C4-2B (cell line): ENCODE data around the gene MATN1.

Experiments
- H3K27ac ChIP-seq: fragments of 450-650 bp; 2 replicates; pipeline ENCODE4 v1.5.1; 2017
- ZFX ChIP-seq: fragments of 450-650 bp; IDR thresholded peaks from 2 replicates; pipeline ENCODE4 v1.6.1; 2017
- TF ChIP-seq, protein P1 (sequence below): fragments of 450-650 bp; conservative IDR thresholded peaks from 2 replicates; pipeline ENCODE4 v1.5.1; 2017; ENCODE audit warnings: mild to moderate bottlenecking

MATN1 gene

DNA sequence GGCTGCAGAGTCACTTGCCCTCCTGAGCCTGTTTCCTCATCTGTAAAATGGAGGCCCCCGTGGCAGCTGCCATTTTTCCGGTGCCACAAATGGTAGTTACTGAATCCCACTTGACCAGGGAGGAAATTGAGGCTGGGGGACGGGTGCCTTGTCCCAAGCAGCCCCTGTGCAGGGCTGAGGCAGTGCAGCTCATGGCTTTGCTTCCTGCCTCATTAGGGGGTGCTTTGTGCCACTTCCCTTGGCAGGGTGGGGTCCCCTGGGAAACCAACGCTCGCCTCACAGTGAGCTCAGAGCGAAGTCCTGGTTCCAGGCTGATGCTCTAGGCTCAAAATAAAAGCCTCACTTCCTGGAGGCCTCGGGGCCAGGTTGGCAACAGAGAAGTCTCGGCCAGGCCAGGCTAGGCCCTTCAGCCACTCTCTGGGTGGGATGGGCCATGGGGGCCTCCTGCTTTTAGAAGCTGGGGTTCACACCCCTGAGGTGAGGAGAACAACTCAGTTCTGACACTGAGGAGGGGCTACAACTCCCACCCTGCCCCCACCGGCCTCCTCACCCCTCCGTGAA lies 27.4 kb upstream of the MATN1 start:
- TF ChIP-seq ZFX, result no peak
- TF ChIP-seq, protein P1, sequence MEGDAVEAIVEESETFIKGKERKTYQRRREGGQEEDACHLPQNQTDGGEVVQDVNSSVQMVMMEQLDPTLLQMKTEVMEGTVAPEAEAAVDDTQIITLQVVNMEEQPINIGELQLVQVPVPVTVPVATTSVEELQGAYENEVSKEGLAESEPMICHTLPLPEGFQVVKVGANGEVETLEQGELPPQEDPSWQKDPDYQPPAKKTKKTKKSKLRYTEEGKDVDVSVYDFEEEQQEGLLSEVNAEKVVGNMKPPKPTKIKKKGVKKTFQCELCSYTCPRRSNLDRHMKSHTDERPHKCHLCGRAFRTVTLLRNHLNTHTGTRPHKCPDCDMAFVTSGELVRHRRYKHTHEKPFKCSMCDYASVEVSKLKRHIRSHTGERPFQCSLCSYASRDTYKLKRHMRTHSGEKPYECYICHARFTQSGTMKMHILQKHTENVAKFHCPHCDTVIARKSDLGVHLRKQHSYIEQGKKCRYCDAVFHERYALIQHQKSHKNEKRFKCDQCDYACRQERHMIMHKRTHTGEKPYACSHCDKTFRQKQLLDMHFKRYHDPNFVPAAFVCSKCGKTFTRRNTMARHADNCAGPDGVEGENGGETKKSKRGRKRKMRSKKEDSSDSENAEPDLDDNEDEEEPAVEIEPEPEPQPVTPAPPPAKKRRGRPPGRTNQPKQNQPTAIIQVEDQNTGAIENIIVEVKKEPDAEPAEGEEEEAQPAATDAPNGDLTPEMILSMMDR, result no peak
- H3K27ac ChIP-seq, result no peak overlapping the region

DNA sequence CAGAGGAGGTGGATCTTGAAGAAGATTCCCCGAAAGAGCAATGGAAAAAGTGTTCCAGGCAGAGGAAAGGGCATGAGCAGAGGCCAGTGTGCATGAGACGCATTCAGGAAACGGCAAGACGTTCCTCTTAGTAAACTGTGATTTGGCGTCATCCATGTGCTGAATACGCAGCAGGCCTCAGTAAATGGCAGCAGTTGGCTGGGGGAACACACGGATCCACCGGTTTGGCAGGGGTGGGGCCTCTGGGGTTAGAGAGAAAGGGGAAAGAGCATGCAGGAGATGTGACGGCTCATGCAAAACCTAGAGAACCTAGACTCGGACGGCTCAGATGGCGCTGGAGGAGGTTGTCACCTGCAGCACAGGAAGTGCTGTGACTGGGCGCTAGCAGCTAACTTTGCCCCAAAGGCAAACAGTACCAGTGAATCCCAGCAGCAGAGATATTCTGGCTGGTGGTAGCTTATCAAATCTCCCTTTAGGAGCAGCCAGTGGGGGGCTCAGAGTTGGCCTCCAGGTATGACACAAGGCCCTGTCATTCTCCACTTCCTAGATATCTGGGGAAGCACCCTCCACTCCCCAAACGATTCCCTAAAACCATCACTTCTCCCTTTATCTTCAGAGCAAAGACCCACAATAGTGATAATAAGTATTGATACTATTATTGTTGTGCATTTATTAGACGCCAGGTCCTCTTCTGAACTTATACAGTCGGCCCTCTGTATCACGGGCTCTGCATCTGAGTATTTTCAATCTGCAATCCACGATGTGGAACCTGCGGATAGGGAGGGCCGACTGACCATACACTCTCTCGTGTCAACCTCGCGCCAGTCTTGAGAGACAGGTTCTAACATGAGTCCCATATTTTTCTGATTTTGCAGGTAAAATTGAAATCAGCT lies 26.6 kb upstream of the MATN1 start:
- no peak overlapping the region for H3K27ac ChIP-seq
- TF ChIP-seq, protein P1, result no peak
- TF ChIP-seq ZFX, result no peak

DNA sequence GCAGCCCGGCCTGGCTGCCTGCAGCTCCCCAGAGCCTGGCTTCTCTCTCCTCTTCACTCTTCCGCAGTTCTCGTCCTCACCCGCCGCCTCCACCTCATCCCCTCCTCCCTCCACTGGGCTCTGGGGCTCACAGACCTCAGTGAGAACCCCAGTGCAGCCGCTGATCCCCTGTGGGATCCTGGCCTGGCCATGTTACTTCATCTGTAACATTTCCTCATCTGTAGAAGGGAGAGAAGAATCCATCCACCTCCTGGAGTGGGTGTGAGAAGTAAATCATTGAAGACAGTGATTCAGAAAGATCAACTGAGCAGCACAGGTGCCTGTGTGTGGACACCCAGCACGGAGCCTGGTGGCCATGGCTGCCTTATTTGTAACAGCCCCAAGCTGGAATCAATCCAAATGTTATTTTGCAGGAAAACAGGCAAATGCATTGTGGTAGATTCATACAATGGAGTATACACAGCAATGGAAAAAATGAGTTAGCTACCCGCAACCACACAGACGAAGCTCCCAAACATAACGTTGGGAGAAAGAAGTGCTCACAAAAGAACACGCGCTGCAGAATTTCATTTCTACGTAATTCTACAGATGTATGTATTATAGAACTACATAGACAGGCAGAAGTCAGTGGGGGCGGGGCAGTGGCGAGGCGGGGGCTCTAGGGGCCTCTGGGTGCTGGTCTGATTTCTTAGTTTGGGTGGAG lies 25.5 kb upstream of the MATN1 start:
- TF ChIP-seq ZFX, result no peak
- TF ChIP-seq, protein P1, result no peak
- no peak overlapping the region for H3K27ac ChIP-seq

DNA sequence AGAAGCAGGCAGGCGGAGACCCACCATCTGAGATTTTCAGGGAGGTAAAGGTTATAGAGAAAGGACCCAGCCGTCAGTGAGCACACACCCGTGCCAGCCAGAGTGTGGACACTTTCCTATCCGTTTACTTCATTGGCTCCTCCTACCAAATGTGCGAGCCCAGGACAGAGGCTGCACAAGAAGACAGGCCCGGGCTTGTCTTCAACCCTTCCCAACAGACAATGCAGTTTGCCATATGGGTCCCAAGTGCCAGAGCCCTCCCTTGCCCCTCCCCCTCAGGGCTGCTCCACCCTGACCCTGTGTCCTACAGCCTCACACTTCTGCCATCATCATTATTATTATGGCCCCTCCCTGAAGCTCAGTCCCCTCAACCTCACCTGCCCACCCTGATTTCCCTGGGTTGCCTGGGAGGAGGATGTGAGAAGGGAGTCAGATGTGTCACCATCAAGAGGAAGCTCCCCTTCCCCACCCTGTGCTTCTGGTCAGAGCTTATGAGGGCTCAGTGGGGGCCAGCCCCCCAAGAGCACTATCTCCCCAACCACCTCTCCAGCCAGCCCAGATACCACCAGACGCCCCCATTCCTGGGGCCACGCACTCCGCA lies 24.8 kb upstream of the MATN1 start:
- TF ChIP-seq, protein P1, result no peak
- no peak for TF ChIP-seq ZFX
- H3K27ac ChIP-seq, result no peak overlapping the region

DNA sequence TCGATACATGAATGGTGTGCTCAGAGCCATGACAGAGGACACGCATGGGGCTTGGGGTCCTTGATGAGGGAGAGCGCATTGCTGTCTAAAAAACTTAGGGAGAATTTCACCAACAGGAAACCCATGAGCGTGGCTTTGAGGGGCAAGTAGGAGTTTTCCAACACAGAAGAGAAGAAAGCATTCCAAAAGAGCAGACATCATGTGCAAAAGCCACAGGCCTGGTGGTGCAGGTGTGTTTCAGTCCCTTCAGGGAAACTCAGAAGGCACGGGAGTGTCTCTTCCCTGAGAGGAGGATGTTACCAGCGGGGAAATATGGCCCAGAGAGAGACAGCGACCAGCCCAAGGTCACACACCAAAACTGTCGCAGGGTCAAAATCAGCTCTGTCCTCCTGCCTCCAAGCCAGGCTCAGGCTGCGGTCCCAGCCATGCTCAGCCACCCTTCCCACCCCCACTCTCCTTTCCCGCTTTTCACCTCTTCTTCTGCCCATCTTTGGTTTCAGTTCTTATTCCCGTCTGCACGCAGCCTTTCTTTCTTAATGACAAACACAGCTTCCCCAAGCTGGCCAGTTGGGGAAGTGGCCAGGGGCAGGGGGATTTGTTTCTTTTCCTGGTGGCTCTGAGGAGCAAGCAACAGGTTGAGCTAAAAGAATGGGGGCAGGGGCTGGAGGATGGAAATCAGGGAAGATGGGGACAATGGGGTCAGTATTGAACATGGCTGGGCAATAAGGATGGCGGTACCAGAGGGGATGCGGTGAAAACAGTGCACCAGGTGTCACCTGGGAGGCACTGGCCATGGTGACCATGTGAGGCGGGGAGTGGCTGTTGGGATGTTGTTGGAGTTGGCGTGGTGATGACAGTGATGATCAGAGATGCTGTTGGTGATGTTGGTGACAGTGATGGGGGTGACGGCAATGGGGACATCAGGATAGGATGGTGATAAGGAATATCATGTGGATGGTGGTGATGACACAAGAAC lies 23.9 kb upstream of the MATN1 start:
- TF ChIP-seq ZFX, result no peak
- TF ChIP-seq, protein P1, result no peak
- H3K27ac ChIP-seq, result no peak overlapping the region

DNA sequence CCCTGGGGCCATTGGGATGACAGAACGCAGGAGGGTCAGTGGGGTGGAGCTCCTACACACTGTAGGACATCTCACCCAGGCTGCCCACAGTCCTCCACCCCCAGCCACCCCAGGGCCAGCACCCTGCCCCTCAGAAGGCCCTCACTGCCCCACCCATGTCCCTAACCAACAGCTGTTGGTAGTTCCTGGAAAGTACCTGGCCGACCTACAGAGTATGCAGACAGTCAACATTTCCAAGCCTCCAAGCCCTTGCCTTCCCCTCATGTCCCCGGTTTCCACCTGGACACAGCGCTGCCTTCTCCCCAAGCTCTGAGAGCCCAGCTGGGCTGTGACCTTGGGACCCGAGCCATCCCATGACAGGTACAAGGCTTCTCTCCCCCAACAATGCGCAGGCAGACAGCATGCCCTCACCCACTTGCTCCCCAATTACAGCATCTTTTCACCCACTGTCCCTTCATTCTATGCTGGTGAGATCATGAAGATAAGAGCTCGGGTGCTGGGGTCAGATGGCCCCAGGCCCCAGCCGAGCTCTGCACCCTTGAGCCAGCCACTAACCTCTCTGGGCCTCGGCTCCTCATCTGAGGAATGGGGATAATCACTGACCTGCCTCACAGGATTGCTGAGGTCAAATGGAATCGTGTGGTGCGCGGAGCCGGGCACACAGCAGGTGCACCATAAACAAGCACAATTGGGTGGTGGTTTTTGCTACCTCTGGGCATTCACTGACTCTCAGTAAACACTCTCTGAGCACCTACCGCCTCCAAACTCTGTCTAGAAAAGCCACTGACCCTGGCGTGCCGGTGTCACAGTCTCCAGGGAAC lies 23.0 kb upstream of the MATN1 start:
- no peak overlapping the region for H3K27ac ChIP-seq
- TF ChIP-seq, protein P1, result no peak
- no peak for TF ChIP-seq ZFX
